ENCODE results near the gene LRCH4.

DNA sequence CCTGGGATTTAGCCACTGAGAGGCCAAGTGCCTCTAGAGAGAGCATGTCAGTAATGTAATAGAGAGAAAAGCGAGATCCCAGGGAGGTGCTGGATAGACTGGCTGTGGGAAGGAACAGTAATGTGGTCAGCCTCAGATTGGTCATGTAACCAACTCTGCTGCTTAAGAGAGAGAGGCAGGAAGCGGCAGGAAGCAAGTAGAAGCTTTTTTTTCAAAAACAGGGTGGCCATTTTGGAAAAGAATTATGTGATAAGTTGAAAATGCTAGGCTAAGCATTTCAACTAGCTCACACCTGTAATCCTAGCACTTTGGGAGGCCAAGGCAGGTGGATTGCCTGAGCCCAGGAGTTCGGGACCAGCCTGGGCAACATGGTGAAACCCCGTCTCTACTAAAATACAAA is 12.5 kb upstream of the LRCH4 start:
- TF ChIP-seq CTCF (conservative IDR thresholded peaks at IDR 0.05), result no peak
- no peak for TF ChIP-seq ZFX (IDR thresholded peaks at IDR 0.05)

All from C4-2B (cell line).